ENCODE measurements around the gene MEGF11.

The MEGF11 gene

DNA sequence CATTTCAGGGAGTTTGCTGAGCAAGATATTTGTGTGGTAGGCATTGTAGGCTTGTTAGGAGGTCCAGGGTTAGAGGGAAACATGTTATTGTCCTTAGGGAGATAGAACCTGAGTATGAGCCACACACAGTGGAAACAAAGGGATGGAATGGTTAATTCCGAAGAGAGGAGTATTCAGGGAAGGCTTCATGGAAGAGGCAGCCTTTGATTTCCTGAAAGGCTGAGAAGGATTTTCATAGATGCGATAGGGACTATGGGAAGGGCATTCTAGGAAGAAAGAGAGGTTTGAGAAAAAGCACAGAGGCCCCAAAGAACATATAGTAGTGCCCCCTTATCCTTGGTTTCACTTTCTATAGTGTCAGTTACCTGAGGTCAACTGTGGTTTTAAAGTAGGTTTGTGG lies 302.5 kb downstream of the MEGF11 start:
- no peaks in the 10 kb centered on the region for H3K36me3 ChIP-seq (ENCODE audit: control insufficient read depth in 2 of 2, insufficient read depth in 1 of 2, low read length in 2 of 2)
- no peak overlapping the region for H3K4me3 ChIP-seq (ENCODE audit: low read depth, low read length)
- no peak for TF ChIP-seq ZBTB21 (tag by site-specific recombination; IDR thresholded peaks at IDR 0.05)
- no peak for TF ChIP-seq SCRT1 (tag by site-specific recombination; IDR thresholded peaks at IDR 0.05; ENCODE audit: borderline replicate concordance)
- no peak for TF ChIP-seq ZNF16 (tag by site-specific recombination; IDR thresholded peaks at IDR 0.05; ENCODE audit: low read depth)
- TF ChIP-seq EGR2 (tag by site-specific recombination; IDR thresholded peaks at IDR 0.05; ENCODE audit: low read depth): no peak
- no peak overlapping the region for H3K27ac ChIP-seq (ENCODE audit: extremely low read depth, low read depth, low read length)
- POLR2A ChIA-PET: no interaction called here
- no peaks in the 10 kb centered on the region for H3K9me3 ChIP-seq (ENCODE audit: control insufficient read depth, insufficient read depth, low read depth, low read length)
- H3K4me1 ChIP-seq (ENCODE audit: control insufficient read depth, insufficient read depth, low read length): peaks cover 3% of the 10 kb centered on the region; the same call in 1 of the 2 replicates
- CTCF ChIA-PET: interaction anchor here (1.2 kb wide), 1 partner anchor 11 kb away, joined by 4 read pairs; no protein-coding TSS in a partner anchor

DNA sequence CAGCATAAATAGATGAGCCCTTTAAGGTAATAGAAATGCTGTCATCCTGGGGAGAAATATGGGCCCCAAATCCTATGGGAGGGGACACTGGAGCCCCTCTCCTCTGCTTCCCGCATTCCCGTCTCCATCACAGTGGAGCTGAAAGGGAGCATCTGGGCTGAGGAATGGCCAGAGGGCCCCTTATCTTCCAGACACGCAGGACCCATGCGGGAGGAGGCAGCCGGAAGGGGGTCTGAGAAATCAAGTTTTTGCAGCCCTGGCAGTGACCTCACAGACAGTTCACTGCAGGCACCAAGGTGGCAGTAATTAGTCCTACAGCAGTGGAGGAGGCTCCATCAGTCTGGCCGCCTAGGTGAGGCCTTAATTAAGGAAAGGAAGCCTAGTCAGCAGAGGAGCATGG lies 304.1 kb downstream of the MEGF11 start:
- ChIA-PET CTCF (interaction anchor here (0.6 to 1.2 kb wide), 2 partner anchors 13 to 21 kb away, joined by 3 to 4 read pairs; no protein-coding TSS in a partner anchor), POLR2A (no interaction called here)
- H3K27ac ChIP-seq (ENCODE audit: extremely low read depth, low read depth, low read length): no peak overlapping the region

DNA sequence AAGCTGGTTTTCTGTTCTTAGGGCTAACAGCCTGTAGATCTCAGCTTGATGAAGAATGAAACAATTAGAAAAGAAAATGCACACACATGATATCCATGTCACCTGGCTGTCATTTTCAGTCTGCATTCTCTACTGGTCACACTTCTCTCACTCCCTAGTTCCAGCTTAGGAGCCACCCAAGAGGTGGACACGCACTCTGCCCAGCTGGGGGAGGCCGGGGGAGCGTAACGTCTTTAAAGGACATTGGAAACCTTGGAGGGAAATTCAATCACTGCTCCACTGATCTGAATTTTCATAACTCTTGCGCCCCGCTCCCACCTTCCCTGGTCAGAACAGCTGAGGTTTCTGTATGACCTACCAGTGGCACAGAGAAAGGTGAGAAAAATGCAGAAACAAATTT lies 304.5 kb downstream of the MEGF11 start:
- Histone ChIP-seq H3K27ac (ENCODE audit: extremely low read depth, low read depth, low read length) (no peak overlapping the region), H3K9me3 (ENCODE audit: control insufficient read depth, insufficient read depth, low read depth, low read length) (no peaks in the 10 kb centered on the region), H3K36me3 (ENCODE audit: control insufficient read depth in 2 of 2, insufficient read depth in 1 of 2, low read length in 2 of 2) (no peaks in the 10 kb centered on the region), H3K4me1 (ENCODE audit: control insufficient read depth, insufficient read depth, low read length) (no peaks in the 10 kb centered on the region), H3K4me3 (ENCODE audit: low read depth, low read length) (no peak overlapping the region)
- ChIA-PET CTCF (no interaction called here), POLR2A (no interaction called here)
- TF ChIP-seq, protein P1, sequence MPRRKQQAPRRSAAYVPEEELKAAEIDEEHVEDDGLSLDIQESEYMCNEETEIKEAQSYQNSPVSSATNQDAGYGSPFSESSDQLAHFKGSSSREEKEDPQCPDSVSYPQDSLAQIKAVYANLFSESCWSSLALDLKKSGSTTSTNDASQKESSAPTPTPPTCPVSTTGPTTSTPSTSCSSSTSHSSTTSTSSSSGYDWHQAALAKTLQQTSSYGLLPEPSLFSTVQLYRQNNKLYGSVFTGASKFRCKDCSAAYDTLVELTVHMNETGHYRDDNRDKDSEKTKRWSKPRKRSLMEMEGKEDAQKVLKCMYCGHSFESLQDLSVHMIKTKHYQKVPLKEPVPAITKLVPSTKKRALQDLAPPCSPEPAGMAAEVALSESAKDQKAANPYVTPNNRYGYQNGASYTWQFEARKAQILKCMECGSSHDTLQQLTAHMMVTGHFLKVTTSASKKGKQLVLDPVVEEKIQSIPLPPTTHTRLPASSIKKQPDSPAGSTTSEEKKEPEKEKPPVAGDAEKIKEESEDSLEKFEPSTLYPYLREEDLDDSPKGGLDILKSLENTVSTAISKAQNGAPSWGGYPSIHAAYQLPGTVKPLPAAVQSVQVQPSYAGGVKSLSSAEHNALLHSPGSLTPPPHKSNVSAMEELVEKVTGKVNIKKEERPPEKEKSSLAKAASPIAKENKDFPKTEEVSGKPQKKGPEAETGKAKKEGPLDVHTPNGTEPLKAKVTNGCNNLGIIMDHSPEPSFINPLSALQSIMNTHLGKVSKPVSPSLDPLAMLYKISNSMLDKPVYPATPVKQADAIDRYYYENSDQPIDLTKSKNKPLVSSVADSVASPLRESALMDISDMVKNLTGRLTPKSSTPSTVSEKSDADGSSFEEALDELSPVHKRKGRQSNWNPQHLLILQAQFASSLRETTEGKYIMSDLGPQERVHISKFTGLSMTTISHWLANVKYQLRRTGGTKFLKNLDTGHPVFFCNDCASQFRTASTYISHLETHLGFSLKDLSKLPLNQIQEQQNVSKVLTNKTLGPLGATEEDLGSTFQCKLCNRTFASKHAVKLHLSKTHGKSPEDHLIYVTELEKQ (tag by site-specific recombination; IDR thresholded peaks at IDR 0.05; ENCODE audit: borderline replicate concordance): no peak
- TF ChIP-seq ZNF624 (tag by site-specific recombination; IDR thresholded peaks at IDR 0.05) (no peak), ZNF138 (tag by site-specific recombination; IDR thresholded peaks at IDR 0.05; ENCODE audit: borderline replicate concordance) (no peak), ZNF660 (tag by site-specific recombination; IDR thresholded peaks at IDR 0.05) (no peak), ZNF292 (tag by site-specific recombination; IDR thresholded peaks at IDR 0.05; ENCODE audit: borderline replicate concordance, low read depth) (no peak), ZNF302 (tag by site-specific recombination; IDR thresholded peaks at IDR 0.05; ENCODE audit: low read depth) (no peak), ZNF629 (tag by site-specific recombination; IDR thresholded peaks at IDR 0.05) (no peak), ZNF416 (tag by site-specific recombination; IDR thresholded peaks at IDR 0.05) (no peak), ZNF521 (tag by site-specific recombination; IDR thresholded peaks at IDR 0.05) (no peak), ZNF23 (tag by site-specific recombination; IDR thresholded peaks at IDR 0.05; ENCODE audit: borderline replicate concordance) (no peak)

More for the DNA sequence above, 304.1 kb downstream of the MEGF11 start:
- Histone ChIP-seq H3K4me1 (ENCODE audit: control insufficient read depth, insufficient read depth, low read length) (0 out of 2 replicates have a peak, but pooled peaks cover 2% of the 10 kb centered on the region), H3K4me3 (ENCODE audit: low read depth, low read length) (no peak overlapping the region), H3K9me3 (ENCODE audit: control insufficient read depth, insufficient read depth, low read depth, low read length) (no peaks in the 10 kb centered on the region), H3K36me3 (ENCODE audit: control insufficient read depth in 2 of 2, insufficient read depth in 1 of 2, low read length in 2 of 2) (no peaks in the 10 kb centered on the region)
- TF ChIP-seq ZNF175 (tag by site-specific recombination; IDR thresholded peaks at IDR 0.05) (no peak), KLF9 (tag by site-specific recombination; IDR thresholded peaks at IDR 0.05; ENCODE audit: low read depth) (no peak), ZXDB (tag by site-specific recombination; IDR thresholded peaks at IDR 0.05) (no peak), ZNF701 (tag by site-specific recombination; IDR thresholded peaks at IDR 0.05) (no peak), KLF16 (tag by site-specific recombination; IDR thresholded peaks at IDR 0.05) (no peak), ZNF2 (tag by site-specific recombination; IDR thresholded peaks at IDR 0.05) (no peak), ZNF623 (tag by site-specific recombination; IDR thresholded peaks at IDR 0.05) (no peak), ZBTB1 (tag by site-specific recombination; IDR thresholded peaks at IDR 0.05) (no peak), ZNF341 (tag by site-specific recombination; IDR thresholded peaks at IDR 0.05; ENCODE audit: low read depth) (no peak), ZNF266 (tag by site-specific recombination; IDR thresholded peaks at IDR 0.05; ENCODE audit: low read depth) (no peak)
- TF ChIP-seq, protein P2, sequence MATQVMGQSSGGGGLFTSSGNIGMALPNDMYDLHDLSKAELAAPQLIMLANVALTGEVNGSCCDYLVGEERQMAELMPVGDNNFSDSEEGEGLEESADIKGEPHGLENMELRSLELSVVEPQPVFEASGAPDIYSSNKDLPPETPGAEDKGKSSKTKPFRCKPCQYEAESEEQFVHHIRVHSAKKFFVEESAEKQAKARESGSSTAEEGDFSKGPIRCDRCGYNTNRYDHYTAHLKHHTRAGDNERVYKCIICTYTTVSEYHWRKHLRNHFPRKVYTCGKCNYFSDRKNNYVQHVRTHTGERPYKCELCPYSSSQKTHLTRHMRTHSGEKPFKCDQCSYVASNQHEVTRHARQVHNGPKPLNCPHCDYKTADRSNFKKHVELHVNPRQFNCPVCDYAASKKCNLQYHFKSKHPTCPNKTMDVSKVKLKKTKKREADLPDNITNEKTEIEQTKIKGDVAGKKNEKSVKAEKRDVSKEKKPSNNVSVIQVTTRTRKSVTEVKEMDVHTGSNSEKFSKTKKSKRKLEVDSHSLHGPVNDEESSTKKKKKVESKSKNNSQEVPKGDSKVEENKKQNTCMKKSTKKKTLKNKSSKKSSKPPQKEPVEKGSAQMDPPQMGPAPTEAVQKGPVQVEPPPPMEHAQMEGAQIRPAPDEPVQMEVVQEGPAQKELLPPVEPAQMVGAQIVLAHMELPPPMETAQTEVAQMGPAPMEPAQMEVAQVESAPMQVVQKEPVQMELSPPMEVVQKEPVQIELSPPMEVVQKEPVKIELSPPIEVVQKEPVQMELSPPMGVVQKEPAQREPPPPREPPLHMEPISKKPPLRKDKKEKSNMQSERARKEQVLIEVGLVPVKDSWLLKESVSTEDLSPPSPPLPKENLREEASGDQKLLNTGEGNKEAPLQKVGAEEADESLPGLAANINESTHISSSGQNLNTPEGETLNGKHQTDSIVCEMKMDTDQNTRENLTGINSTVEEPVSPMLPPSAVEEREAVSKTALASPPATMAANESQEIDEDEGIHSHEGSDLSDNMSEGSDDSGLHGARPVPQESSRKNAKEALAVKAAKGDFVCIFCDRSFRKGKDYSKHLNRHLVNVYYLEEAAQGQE (tag by site-specific recombination; IDR thresholded peaks at IDR 0.05): no peak
- TF ChIP-seq, protein P3, sequence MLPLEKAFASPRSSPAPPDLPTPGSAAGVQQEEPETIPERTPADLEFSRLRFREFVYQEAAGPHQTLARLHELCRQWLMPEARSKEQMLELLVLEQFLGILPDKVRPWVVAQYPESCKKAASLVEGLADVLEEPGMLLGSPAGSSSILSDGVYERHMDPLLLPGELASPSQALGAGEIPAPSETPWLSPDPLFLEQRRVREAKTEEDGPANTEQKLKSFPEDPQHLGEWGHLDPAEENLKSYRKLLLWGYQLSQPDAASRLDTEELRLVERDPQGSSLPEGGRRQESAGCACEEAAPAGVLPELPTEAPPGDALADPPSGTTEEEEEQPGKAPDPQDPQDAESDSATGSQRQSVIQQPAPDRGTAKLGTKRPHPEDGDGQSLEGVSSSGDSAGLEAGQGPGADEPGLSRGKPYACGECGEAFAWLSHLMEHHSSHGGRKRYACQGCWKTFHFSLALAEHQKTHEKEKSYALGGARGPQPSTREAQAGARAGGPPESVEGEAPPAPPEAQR (tag by site-specific recombination; IDR thresholded peaks at IDR 0.05): no peak
- TF ChIP-seq, protein P4, sequence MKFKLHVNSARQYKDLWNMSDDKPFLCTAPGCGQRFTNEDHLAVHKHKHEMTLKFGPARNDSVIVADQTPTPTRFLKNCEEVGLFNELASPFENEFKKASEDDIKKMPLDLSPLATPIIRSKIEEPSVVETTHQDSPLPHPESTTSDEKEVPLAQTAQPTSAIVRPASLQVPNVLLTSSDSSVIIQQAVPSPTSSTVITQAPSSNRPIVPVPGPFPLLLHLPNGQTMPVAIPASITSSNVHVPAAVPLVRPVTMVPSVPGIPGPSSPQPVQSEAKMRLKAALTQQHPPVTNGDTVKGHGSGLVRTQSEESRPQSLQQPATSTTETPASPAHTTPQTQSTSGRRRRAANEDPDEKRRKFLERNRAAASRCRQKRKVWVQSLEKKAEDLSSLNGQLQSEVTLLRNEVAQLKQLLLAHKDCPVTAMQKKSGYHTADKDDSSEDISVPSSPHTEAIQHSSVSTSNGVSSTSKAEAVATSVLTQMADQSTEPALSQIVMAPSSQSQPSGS (tag by site-specific recombination; IDR thresholded peaks at IDR 0.05; ENCODE audit: low read depth): no peak
